H1 (cell line): ENCODE results near the gene FOXF2. TPM values are rescaled to one million over a fixed set of nuclear protein-coding genes. Genes with fewer than 3 reads are reported as not detected.

Experiments
- CEBPB ChIP-seq: IDR thresholded peaks from 2 replicates; pipeline ENCODE4 v1.6.1; 2012; ENCODE audit warnings: low read depth, low read length
- polyA plus RNA-seq, 7 experiments: library from polyadenylated mRNA; depleted of rRNA in 3 of 7; stranded (reverse) in 5 of 7; unstranded in 2 of 7; fragments of >200 nt in 5 of 7; fragments of 200-250 nt in 2 of 7; gene quantifications; 1 replicate in 5 of 7; 2 replicates in 1 of 7; 4 replicates in 1 of 7; pipeline versions ENCODE4 v1.2.1 to v1.2.3, GENCODE V29; 2011 to 2013; ENCODE audit warnings: missing spikeins in 2 of 7, mixed read lengths in 2 of 7
- total RNA-seq: library from RNA; stranded (reverse); fragmentation: NEBNext Ultra II Directional; extraction: Animal tissue kit (Norgen Biotek cat#: 25700); gene quantifications from 2 replicates; pipeline ENCODE4 v1.2.1, GENCODE V29; 2021

Gene FOXF2
- total and polyA plus RNA-seq, 2 of the 8 experiments (the other 6 are each of a cell fraction or from before 2014, with no cell fraction given) = 0.05 TPM; not detected in 1

DNA sequence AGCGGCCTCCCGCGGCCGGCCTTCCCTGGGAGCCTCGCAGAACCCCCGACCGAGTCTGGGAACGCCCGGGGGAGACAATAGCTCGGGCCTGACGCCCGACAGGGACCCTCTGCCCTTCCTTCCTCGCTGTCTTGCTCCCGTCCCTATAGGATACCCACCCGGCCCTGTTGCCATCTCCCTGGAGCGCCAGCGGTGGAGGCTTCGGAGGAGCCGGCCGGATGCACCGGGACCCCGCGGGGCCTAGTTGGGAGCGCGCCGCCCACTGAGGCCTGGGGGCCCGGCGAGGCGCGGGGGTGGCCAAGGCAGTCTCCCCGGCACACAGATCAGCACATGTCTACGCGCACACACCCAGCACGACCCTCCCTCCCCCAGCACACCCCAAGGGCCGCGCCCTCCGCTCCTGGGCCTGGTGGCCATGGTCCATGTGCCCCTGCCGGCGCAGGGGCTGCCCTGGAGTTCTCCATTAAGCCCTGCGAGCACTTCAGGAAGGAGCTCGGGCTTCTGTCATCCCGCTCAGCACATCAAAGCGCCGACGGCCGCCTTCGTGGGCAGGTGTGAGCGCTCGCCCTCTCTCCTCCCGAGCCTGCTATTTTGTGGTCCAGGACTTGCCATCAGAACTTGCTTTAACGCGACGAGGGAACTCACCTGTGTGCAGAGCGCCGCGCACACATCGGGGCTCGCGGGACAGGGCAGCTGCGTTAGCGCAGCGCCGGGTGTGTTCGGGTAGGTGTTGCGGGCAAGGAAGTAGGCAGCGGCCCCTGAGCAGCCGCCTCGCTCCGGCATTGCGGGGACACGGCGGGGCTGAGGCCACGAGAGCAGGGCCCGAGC lies 3.7 kb downstream of the FOXF2 start (continued):
- no peak for TF ChIP-seq CEBPB
